T47D (cell line): ENCODE results near the gene ZNF816.
"Not testable (repeated sequence)": the region's sequence is repeated elsewhere in the genome, so short reads cannot be mapped to it uniquely, and the experiment has no call there.

Experiments used
- DNase-seq, 2 experiments: peaks; one replicate each; pipeline versions ENCODE4 v3.0.0 to v3.0.0-alpha.2; 2011 to 2012; ENCODE audit warnings: low read depth in 1 of 2, low spot score in 1 of 2
- JUND ChIP-seq: IDR thresholded peaks from 2 replicates; pipeline ENCODE4 v1.6.1; 2012; ENCODE audit warnings: low read depth
- in situ Hi-C: cut with HindIII; loops from 2 replicates; pipeline ENCODE4 v1.10.0; 2016; ENCODE audit warnings: low sequenced_read_pairs, low pct_unique_long_range_greater_than_20kb

Gene ZNF816

DNA sequence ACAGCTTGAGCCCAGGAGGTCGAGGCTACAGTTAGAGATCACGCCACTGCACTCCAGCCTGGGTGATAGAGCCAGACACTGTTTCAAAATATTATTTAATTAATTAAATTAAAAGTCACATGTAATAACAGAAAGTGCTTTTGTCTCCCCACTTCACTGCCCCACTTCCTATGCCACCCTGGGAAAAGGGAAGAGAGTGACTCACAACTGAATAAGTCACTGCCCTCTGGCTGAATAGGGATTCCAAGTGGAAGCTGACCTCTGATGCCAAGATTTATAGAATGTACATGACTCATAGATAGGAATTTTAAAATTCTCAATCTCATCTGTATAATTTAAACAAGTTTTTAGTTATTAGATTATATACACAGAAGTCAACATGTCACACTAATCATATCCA, 28.8 kb upstream of the ZNF816 start:
- no peak for TF ChIP-seq JUND
- DNase-seq: peak in 1 of 2 experiments; percentile 30
- in situ Hi-C loops: no loop called here

DNA sequence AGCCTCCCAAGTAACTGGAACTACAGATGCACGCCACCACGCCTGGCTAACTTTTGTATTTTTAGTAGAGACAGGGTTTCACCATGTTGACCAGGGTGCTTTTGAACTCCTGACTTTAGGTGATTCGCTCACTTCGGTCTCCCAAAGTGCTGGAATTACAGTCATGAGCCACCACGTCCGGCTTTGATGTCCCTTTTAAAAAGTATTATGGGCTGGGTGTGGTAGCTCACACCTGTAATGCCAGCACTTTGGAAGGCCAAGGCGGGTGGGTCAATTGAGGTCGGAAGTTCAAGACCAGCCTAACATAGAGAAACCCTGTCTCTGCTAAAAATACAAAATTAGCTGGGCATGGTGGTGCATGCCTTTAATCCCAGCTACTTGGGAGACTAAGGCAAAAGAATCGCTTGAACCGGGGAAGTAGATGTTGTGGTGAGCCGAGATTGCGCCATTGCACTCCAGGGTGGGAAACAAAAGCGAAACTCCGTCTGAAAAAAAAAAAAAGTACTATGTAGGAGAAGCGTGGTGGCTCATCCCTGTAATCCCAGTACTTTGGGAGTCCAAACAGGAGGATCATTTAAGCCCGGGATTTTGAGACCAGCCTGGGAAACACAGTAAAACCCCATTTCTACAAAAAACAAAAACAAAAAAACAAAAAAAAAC, 28.2 kb upstream of the ZNF816 start:
- no peak for DNase-seq

DNA sequence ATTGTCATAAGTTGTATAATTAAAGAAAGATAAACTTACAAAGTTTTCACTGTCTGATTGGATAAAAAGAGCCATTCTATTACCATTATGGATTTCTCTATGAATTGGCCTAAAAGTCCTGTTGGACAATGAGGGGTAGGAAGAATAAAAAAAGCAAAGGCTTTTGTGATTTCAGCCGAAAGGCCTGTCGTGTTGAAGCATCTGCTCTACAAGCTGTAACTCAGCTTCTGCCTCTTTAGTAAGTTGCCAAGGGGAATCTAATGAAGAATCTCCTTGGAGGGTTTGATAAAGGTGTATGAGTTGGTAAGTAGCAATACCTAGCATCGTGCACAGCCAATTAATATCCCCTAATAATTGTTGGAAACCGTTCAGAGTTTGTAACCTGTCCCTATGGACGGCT, 25.8 kb upstream of the ZNF816 start:
- no peak for TF ChIP-seq JUND
- in situ Hi-C loops: no loop called here
- DNase-seq: no peak

More for the DNA sequence above, 28.2 kb upstream of the ZNF816 start:
- TF ChIP-seq JUND: no peak
- in situ Hi-C loops: no loop called here

DNA sequence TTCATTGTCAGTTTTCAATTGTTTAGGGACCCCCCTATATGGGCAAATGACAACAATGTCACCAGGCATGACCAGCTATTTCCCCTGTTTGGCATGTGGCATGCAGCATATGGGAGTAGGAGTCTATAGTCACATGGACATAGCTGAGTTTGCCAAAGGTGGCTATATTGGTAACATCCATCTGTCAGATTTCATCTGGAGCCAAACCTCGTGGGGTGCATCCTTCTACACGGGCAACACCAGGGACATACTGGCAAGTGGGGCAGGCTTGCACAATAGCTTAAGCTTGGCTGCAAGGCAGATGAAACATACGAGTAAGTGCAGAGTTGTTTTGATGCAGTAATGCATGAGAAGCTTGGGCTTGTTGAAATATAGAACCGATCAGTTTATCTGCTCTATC, 24.5 kb upstream of the ZNF816 start:
- in situ Hi-C loops: no loop called here
- no peak for TF ChIP-seq JUND
- no peak for DNase-seq

DNA sequence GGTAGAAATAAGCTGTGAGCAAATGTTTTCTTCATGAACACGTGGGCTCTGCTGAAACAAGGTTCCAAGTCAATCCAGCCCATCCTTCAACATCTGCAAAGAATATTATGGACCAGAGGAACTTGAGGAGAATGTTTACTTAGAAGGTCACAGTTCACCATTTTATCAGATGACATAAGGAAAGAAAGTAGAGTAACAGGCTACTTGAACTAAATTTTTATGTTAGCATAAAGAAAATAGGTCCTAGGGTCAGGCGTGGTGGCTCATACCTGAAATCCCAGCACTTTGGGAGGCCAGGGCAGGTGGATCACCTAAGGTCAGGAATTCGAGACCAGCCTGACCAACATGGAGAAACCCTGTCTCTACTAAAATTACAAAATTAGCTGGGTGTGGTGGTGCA, 20.5 kb upstream of the ZNF816 start:
- DNase-seq, in situ Hi-C loops: not testable (repeated sequence)

DNA sequence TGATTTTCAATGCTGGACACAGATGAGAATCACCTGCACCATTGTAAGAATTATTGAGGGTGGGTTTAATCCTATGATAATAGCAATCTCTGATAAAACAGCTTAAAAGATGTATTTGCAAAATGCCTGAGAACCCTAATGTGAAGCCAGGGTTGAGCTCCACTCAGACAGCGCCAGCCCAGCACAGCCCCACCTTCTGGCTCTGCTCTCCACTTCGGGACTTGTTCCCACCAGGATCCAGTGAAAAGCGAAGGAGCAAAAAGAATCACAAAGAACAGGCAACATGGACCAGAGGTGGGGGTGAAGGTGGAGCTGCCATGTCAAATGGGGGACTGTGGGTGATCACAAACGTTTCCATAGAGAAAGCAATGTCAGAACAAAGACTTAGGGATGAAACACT, 18.6 kb upstream of the ZNF816 start:
- in situ Hi-C loops: no loop called here
- DNase-seq: no peak
- TF ChIP-seq JUND: no peak

DNA sequence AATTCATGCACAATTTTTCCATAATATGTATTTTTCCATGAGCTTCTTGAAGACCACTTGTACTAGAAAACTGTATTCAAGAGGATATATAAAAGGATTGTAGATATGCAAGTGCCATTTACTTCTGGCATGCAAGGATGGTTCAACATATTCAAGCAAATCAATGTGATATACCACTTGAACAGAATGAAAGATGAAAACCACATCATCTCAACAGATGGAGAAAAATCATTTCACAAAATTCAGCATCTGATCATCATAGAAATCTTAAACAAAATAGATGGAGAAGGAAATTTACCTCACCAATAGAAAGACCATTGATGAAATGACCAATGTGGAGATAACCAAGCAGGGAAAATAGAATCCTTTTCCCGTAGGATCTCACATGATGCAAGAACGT, 5.1 kb upstream of the ZNF816 start:
- TF ChIP-seq JUND: no peak
- in situ Hi-C loops: no loop called here
- DNase-seq: no peak

DNA sequence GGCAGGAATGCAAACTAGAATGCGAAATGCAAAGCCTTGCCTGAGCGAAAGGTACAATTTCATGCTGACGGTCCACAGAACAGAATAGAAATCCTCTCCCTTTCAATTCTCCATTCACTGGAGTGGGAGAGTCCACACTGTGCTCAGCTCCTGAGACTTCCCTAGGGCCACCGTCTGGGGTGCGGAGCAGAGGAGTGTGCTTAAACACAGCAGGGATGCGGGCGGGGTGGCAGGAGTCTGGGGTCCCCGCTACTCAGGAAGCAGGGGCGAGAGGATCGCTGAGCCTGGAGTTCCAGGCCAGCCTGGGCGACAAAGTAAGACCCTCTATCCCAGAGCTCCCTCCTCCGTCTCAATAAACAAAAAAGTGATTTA, 552 bp upstream of the ZNF816 start:
- DNase-seq: no peak
- in situ Hi-C loops: no loop called here
- no peak for TF ChIP-seq JUND

DNA sequence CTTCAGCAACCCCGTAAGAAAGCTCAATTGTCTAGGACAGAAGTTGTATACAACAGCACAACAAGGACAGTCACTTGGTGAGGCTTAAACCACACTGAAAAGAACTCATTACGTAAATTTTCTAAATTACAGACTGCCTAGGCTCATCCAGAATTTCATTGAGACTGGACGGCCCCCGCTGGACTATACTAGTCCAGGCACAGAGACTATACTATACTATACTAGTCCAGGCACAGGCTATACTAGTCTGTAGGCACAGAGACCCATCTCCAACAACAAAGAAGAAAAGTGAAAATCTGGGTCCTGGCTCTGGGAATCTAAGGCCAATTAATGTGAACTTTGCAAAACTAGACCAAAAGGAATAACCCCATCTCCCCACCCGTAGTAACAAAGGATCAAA, 700 bp downstream of the ZNF816 start:
- no peak for DNase-seq
- TF ChIP-seq JUND: no peak
- in situ Hi-C loops: no loop called here

DNA sequence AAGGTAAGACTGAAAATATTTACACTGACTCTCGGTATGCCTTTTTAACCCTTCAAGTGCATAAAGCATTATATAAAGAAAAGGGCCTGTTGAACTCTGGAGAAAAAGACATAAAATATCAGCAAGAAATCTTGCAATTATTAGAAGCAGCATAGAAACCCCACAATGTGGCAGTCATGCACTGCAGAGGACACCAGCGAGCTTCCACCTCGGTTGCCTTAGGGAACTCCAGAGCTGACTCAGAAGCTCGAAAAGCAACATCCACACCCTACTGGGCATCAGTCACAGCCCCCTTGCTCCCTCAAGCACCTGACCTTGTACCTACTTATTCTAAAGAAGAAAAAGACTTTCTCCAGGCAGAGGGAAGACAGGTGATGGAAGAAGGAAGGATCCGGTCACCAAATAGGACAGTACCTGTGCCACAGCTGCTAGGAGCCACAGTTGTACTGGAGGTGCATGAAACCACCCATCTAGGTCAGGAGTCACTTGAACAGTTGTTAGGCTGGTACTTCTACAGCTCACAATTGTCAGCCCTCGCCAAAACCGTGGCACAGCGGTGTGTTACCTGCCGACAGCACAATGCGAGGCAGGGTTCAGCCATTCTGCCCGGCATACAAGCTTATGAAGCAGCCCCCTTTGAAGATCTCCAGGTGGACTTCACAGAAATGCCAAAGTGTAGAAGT, 2.9 kb downstream of the ZNF816 start:
- in situ Hi-C loops: no loop called here

DNA sequence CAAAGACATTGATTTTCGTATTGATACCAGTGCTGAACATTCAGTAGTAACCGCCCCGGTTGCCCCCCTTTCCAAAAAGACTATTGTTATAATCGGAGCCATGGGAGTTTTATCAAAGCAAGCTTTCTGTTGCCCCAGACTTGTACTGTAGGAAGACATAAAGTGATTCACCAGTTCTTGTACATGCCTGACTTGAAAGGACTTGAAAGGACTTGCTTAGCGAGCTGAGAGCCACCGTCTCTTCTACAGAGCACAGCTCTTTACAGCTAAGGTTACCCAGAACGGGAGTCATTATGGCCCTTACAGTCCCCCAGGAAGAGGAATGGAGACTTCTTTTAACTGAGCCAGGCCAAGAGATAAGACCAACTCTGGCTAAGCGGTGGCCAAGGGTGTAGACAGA, 5.1 kb downstream of the ZNF816 start:
- DNase-seq: no peak
- in situ Hi-C loops: no loop called here
- no peak for TF ChIP-seq JUND

More for the DNA sequence above, 2.9 kb downstream of the ZNF816 start:
- no peak for DNase-seq
- TF ChIP-seq JUND: no peak

DNA sequence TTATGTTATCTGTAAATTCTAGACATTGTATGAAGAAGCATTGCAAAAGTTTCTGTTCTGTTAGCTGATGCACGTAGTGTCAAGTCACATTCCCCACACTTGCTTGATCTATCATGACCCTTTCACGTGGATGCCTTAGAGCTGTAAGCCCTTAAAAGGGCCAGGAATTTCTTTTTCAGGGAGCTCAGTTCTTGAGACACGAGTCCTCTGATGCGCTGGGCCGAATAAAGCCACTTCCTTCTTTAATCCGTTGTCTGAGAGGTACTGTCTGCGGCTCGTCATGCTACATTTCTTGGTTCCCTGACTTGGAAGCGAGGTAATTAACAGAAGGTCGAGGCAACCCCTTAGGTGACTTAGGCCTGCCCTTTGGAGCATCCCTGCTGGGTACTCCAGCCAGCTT, 5.8 kb downstream of the ZNF816 start:
- in situ Hi-C loops: no loop called here
- TF ChIP-seq JUND: no peak
- no peak for DNase-seq

DNA sequence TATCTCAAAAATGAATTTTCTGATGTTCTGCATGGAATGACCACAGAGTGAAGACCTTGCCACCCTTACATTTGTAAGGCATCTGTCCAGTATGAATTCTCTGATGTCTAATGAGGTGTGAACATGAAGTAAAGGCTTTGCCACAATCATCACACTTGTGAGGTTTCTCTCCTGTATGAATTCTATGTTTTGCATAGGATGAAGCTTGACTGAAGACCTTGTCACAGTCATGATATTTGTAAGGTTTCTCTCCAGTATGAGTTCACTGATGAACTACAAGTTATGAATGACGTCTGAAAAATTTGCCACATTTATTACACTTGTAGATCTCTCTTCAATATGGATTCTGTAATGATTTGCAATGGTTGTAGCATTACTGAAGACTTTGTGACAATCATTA, 13.3 kb downstream of the ZNF816 start:
- no peak for DNase-seq
- in situ Hi-C loops: no loop called here
- no peak for TF ChIP-seq JUND
